Type B pancreatic cell (in vitro differentiated cells): ENCODE measurements around the gene RORB. TPM values are rescaled to one million over a fixed set of nuclear protein-coding genes. Genes with fewer than 3 reads are reported as not detected.

Source experiments
- DNase-seq: peaks from one replicate; pipeline ENCODE4 v3.0.0; 2021; ENCODE audit warnings: mixed read lengths; ENCODE audit not compliant: unreplicated experiment; ENCODE audit errors: extremely low spot score
- H3K27ac Mint-ChIP-seq: 2 replicates; pipeline ENCODE4 v1.8.0; 2021; ENCODE audit warnings: mild to moderate bottlenecking, mixed read lengths
- H3K27me3 Mint-ChIP-seq: 2 replicates; pipeline ENCODE4 v1.8.0; 2021; ENCODE audit warnings: mixed read lengths
- H3K36me3 Mint-ChIP-seq: 2 replicates; pipeline ENCODE4 v1.8.0; 2021; ENCODE audit warnings: mixed read lengths
- H3K4me1 Mint-ChIP-seq: one replicate; pipeline ENCODE4 v1.8.0; 2021; ENCODE audit warnings: mixed read lengths; ENCODE audit not compliant: unreplicated experiment
- H3K4me3 Mint-ChIP-seq: 2 replicates; pipeline ENCODE4 v1.8.0; 2021; ENCODE audit warnings: mild to moderate bottlenecking, mixed read lengths
- H3K9me3 Mint-ChIP-seq: 2 replicates; pipeline ENCODE4 v1.8.0; 2021; ENCODE audit warnings: mixed read lengths
- CTCF ChIP-seq: fragments of 200-600 bp; sonication (generic); conservative IDR thresholded peaks from 2 replicates; pipeline ENCODE4 v1.5.0; 2021; ENCODE audit warnings: antibody characterized with exemption, mild to moderate bottlenecking
- total RNA-seq: library from RNA; stranded (reverse); gene quantifications from 2 replicates; pipeline ENCODE4 v1.2.1, GENCODE V29; 2021; ENCODE audit warnings: low replicate concordance

The RORB gene
- total RNA-seq, 1 donor from 2014 or later = 1.7 TPM

- no peak for DNase-seq
- no peaks in the 10 kb centered on the region for H3K4me1 Mint-ChIP-seq
- peaks cover 9% of the 10 kb centered on the region for H3K27me3 Mint-ChIP-seq
- H3K27ac Mint-ChIP-seq = no peak overlapping the region
- no peak for TF ChIP-seq CTCF
- no peak overlapping the region for H3K4me3 Mint-ChIP-seq
- H3K36me3 Mint-ChIP-seq = no peaks in the 10 kb centered on the region
- no peaks in the 10 kb centered on the region for H3K9me3 Mint-ChIP-seq
Observed at GRCh38 chr9:74653410-74654080, 156.4 kb downstream of the RORB start.

- Mint-ChIP-seq H3K27me3 (no peaks in the 10 kb centered on the region), H3K4me1 (peaks cover 8% of the 10 kb centered on the region), H3K9me3 (no peaks in the 10 kb centered on the region), H3K27ac (no peak overlapping the region), H3K4me3 (no peak overlapping the region), H3K36me3 (no peaks in the 10 kb centered on the region)
- TF ChIP-seq CTCF = no peak
- no peak for DNase-seq
Observed at GRCh38 chr9:74662674-74663073, 165.5 kb downstream of the RORB start.

DNA sequence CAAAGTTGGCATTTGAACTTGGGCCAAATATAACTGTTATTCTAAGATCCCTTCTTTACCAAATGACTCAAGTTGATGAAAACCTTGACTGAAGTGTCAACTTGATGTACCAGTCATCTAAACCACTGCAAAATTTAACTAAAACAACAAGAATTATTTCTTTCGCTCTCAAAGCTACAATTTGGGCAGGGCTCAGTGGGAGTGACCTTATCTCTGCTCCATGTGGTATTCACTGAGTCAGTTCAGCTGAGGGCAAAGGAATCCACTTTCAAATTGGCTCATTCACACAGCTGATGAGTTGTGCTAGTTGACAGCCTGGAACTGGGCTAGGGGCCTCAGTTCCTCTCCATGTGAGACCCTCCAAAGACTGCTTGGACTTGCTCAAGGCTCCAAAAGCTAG lies 166.3 kb downstream of the RORB start:
- Mint-ChIP-seq H3K4me1 (peaks cover 8% of the 10 kb centered on the region), H3K36me3 (no peaks in the 10 kb centered on the region), H3K9me3 (no peaks in the 10 kb centered on the region), H3K4me3 (no peak overlapping the region), H3K27ac (no peak overlapping the region), H3K27me3 (peaks cover under 1% of the 10 kb centered on the region)
- DNase-seq = no peak
- no peak for TF ChIP-seq CTCF

GRCh38 chr9:74666625-74667316 lies 169.6 kb downstream of the RORB start:
- Mint-ChIP-seq H3K27ac (no peak overlapping the region), H3K36me3 (no peaks in the 10 kb centered on the region), H3K4me3 (no peak overlapping the region), H3K9me3 (no peaks in the 10 kb centered on the region), H3K4me1 (peaks cover 8% of the 10 kb centered on the region), H3K27me3 (peaks cover 15% of the 10 kb centered on the region)
- no peak for TF ChIP-seq CTCF
- no peak for DNase-seq

GRCh38 chr9:74672237-74672636 lies 175.1 kb downstream of the RORB start:
- Mint-ChIP-seq H3K4me3 (no peak overlapping the region), H3K4me1 (no peaks in the 10 kb centered on the region), H3K27me3 (peaks cover 32% of the 10 kb centered on the region), H3K9me3 (no peaks in the 10 kb centered on the region), H3K36me3 (no peaks in the 10 kb centered on the region), H3K27ac (no peak overlapping the region)
- TF ChIP-seq CTCF = no peak
- DNase-seq = no peak
